HAP-1 (cell line): ENCODE measurements around the gene PLEKHF1.

Source experiments
- DNase-seq, 2 experiments: peaks; one replicate each; pipeline ENCODE4 v3.0.0-alpha.2; 2016 to 2020; ENCODE audit warnings: low spot score in 2 of 2
- H3K27me3 ChIP-seq: fragments of 250-450 bp; sonication (Bioruptor Pico); 2 replicates; pipeline ENCODE4 v1.5.1; 2020; ENCODE audit warnings: low read depth, mild to moderate bottlenecking, moderate library complexity
- H3K36me3 ChIP-seq: fragments of 250-450 bp; sonication (Bioruptor Pico); replicated peaks from 2 replicates; pipeline ENCODE4 v1.5.1; 2020; ENCODE audit warnings: mild to moderate bottlenecking
- H3K4me1 ChIP-seq: fragments of 250-450 bp; sonication (Bioruptor Pico); 2 replicates; pipeline ENCODE4 v1.5.1; 2020; ENCODE audit warnings: mild to moderate bottlenecking
- H3K4me3 ChIP-seq: fragments of 250-450 bp; sonication (Bioruptor Pico); 2 replicates; pipeline ENCODE4 v1.5.1; 2020; ENCODE audit warnings: mild to moderate bottlenecking, moderate library complexity
- H3K9me3 ChIP-seq: fragments of 250-450 bp; sonication (Bioruptor Pico); 2 replicates; pipeline ENCODE4 v1.5.1; 2020; ENCODE audit warnings: mild to moderate bottlenecking, moderate library complexity
- in situ Hi-C: fragments of 300-500 bp; cut with MboI; formaldehyde crosslinking; loops from 3 replicates; pipeline ENCODE4 v1.14.3; 2020; ENCODE audit warnings: low sequenced_read_pairs, inconsistent platforms, mixed read lengths

The PLEKHF1 gene

GRCh38 chr19:29673451-29674371, 8.4 kb downstream of the PLEKHF1 start:
- no peaks in the 10 kb centered on the region for H3K9me3 ChIP-seq
- no peak for DNase-seq
- in situ Hi-C loops = no loop called here

GRCh38 chr19:29674374-29675119, 9.3 kb downstream of the PLEKHF1 start:
- in situ Hi-C loops = loop anchor here (25.0 kb wide), 1 partner anchor 462 kb away; the partner anchor contains the start of gene UQCRFS1
- peaks cover 6% of the 10 kb centered on the region; the same call in 1 of the 2 replicates for H3K36me3 ChIP-seq
- no peaks in the 10 kb centered on the region for H3K4me1 ChIP-seq
- no peaks in the 10 kb centered on the region for H3K27me3 ChIP-seq
- no peak overlapping the region for H3K4me3 ChIP-seq
- DNase-seq = no peak
- no peaks in the 10 kb centered on the region for H3K9me3 ChIP-seq

More at GRCh38 chr19:29673451-29674371, 8.4 kb downstream of the PLEKHF1 start:
- no peaks in the 10 kb centered on the region for H3K27me3 ChIP-seq
- H3K4me1 ChIP-seq = no peaks in the 10 kb centered on the region
- no peak overlapping the region for H3K4me3 ChIP-seq
- peaks cover 6% of the 10 kb centered on the region; the same call in 1 of the 2 replicates for H3K36me3 ChIP-seq

GRCh38 chr19:29675120-29675649, 9.9 kb downstream of the PLEKHF1 start:
- DNase-seq = no peak
- Histone ChIP-seq H3K4me1 (no peaks in the 10 kb centered on the region), H3K9me3 (no peaks in the 10 kb centered on the region), H3K27me3 (no peaks in the 10 kb centered on the region), H3K4me3 (no peak overlapping the region), H3K36me3 (peaks cover 6% of the 10 kb centered on the region; the same call in 1 of the 2 replicates)
- in situ Hi-C loops = loop anchor here (25.0 kb wide), 1 partner anchor 463 kb away; the partner anchor contains the start of gene UQCRFS1

- in situ Hi-C loops = loop anchor here (25.0 kb wide), 1 partner anchor 463 kb away; the partner anchor contains the start of gene UQCRFS1
- Histone ChIP-seq H3K4me3 (no peak overlapping the region), H3K27me3 (no peaks in the 10 kb centered on the region), H3K9me3 (no peaks in the 10 kb centered on the region), H3K4me1 (no peaks in the 10 kb centered on the region), H3K36me3 (peaks cover 6% of the 10 kb centered on the region; the same call in 1 of the 2 replicates)
- DNase-seq = no peak
These were observed 10.5 kb downstream of the PLEKHF1 start for GRCh38 chr19:29675650-29676186.

GRCh38 chr19:29676586-29676985, 11.3 kb downstream of the PLEKHF1 start:
- H3K27me3 ChIP-seq = no peaks in the 10 kb centered on the region
- in situ Hi-C loops = loop anchor here (25.0 kb wide), 1 partner anchor 464 kb away; the partner anchor contains the start of gene UQCRFS1
- H3K9me3 ChIP-seq = no peaks in the 10 kb centered on the region
- DNase-seq = no peak
- no peaks in the 10 kb centered on the region for H3K4me1 ChIP-seq
- peaks cover 6% of the 10 kb centered on the region; the same call in 1 of the 2 replicates for H3K36me3 ChIP-seq
- no peak overlapping the region for H3K4me3 ChIP-seq

GRCh38 chr19:29677001-29677817, 11.9 kb downstream of the PLEKHF1 start:
- in situ Hi-C loops = loop anchor here (25.0 kb wide), 1 partner anchor 465 kb away; the partner anchor contains the start of gene UQCRFS1
- H3K36me3 ChIP-seq = peaks cover 6% of the 10 kb centered on the region; the same call in 1 of the 2 replicates
- no peaks in the 10 kb centered on the region for H3K27me3 ChIP-seq
- H3K4me1 ChIP-seq = no peaks in the 10 kb centered on the region
- no peak overlapping the region for H3K4me3 ChIP-seq
- no peaks in the 10 kb centered on the region for H3K9me3 ChIP-seq
- DNase-seq = no peak

- Histone ChIP-seq H3K9me3 (no peaks in the 10 kb centered on the region), H3K36me3 (peaks cover 6% of the 10 kb centered on the region; the same call in 1 of the 2 replicates), H3K4me3 (no peak overlapping the region), H3K27me3 (no peaks in the 10 kb centered on the region), H3K4me1 (no peaks in the 10 kb centered on the region; the same call in 1 of the 2 replicates)
- in situ Hi-C loops = loop anchor here (25.0 kb wide), 1 partner anchor 466 kb away; the partner anchor contains the start of gene UQCRFS1
- no peak for DNase-seq
These were observed 13.3 kb downstream of the PLEKHF1 start for GRCh38 chr19:29678484-29679106.

- no peak overlapping the region for H3K4me3 ChIP-seq
- in situ Hi-C loops = loop anchor here (25.0 kb wide), 1 partner anchor 467 kb away; the partner anchor contains the start of gene UQCRFS1
- H3K36me3 ChIP-seq = peaks cover 6% of the 10 kb centered on the region; the same call in 1 of the 2 replicates
- DNase-seq = no peak
- H3K4me1 ChIP-seq = no peaks in the 10 kb centered on the region; the same call in 1 of the 2 replicates
- H3K9me3 ChIP-seq = no peaks in the 10 kb centered on the region
- H3K27me3 ChIP-seq = no peaks in the 10 kb centered on the region
These were observed 14.4 kb downstream of the PLEKHF1 start for GRCh38 chr19:29679598-29680210.

GRCh38 chr19:29680447-29680846, 15.2 kb downstream of the PLEKHF1 start:
- no peaks in the 10 kb centered on the region for H3K9me3 ChIP-seq
- no peak overlapping the region for H3K4me3 ChIP-seq
- peaks cover 2% of the 10 kb centered on the region; the same call in 1 of the 2 replicates for H3K36me3 ChIP-seq
- H3K27me3 ChIP-seq = no peaks in the 10 kb centered on the region
- no peak for DNase-seq
- H3K4me1 ChIP-seq = no peaks in the 10 kb centered on the region; the same call in 1 of the 2 replicates
- in situ Hi-C loops = loop anchor here (25.0 kb wide), 1 partner anchor 468 kb away; the partner anchor contains the start of gene UQCRFS1

- no peaks in the 10 kb centered on the region for H3K9me3 ChIP-seq
- in situ Hi-C loops = loop anchor here (25.0 kb wide), 1 partner anchor 469 kb away; the partner anchor contains the start of gene UQCRFS1
- DNase-seq = no peak
- no peaks in the 10 kb centered on the region for H3K27me3 ChIP-seq
- no peak overlapping the region for H3K4me3 ChIP-seq
- no peaks in the 10 kb centered on the region; the same call in 1 of the 2 replicates for H3K4me1 ChIP-seq
- no peaks in the 10 kb centered on the region; the same call in 1 of the 2 replicates for H3K36me3 ChIP-seq
These were observed 15.7 kb downstream of the PLEKHF1 start for GRCh38 chr19:29680937-29681336.

- Histone ChIP-seq H3K27me3 (no peaks in the 10 kb centered on the region), H3K36me3 (no peaks in the 10 kb centered on the region; the same call in 1 of the 2 replicates), H3K9me3 (no peaks in the 10 kb centered on the region), H3K4me3 (no peak overlapping the region), H3K4me1 (no peaks in the 10 kb centered on the region; the same call in 1 of the 2 replicates)
- in situ Hi-C loops = loop anchor here (25.0 kb wide), 1 partner anchor 469 kb away; the partner anchor contains the start of gene UQCRFS1
- no peak for DNase-seq
These were observed 16.4 kb downstream of the PLEKHF1 start for GRCh38 chr19:29681422-29682235.
